HT-29 (cell line): ENCODE measurements around the gene NINJ1. TPM values are rescaled to one million over a fixed set of nuclear protein-coding genes. Genes with fewer than 3 reads are reported as not detected.
"Not testable (repeated sequence)": the region's sequence is repeated elsewhere in the genome, so short reads cannot be mapped to it uniquely, and the experiment has no call there.

Source experiments
- DNase-seq: peaks from one replicate; pipeline ENCODE4 v3.0.0-alpha.2; 2015; ENCODE audit warnings: low spot score
- total RNA-seq: library from RNA; depleted of rRNA; stranded (reverse); fragments of >200 nt; shearing (Covaris generic); gene quantifications from 2 replicates; pipeline ENCODE4 v1.2.3, GENCODE V29; 2014

The NINJ1 gene
- total RNA-seq, 1 experiment from 2014 or later, result 45.0 TPM

DNA sequence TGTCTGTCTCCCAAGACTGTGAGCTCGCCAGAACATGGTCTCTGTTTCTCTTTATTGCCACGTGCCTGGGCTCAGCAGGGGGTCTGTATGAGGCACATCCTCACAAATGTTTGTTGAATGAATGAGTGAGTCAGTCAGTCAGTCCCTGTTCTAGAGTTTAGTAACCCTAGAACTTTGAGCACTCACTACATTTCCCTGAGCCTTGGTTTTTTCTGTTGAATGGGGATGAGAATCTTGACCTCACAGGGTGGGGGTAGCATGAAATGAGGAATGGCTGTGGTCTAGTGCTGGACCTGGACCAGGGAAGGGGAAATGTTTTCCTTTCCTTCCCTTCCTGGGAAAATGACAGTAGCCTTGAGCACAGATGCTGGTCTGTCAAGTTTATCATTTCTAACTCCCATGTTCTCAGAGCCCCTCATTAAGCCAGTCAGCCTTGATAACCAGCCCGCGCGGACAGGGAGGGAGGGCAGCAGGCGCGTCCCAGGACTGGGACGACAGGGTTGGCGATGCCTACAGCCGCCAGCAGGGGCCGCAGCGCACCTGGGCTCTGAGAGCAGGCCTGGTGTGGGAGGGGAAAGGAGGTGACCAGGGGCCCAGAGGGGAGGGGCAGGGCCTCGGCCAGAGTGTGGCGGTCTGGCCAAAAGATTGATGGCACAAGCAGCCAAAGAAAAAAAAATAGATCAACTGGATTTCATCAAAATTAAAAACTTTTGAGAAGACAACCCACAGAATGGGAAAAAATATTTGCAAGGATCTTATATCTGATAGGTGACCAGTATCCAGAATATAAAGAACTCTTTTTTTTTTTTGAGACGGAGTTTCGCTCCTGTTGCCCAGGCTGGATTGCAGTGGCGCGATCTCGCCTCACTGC lies 25.8 kb upstream of the NINJ1 start:
- DNase-seq, result peak; percentile 91

DNA sequence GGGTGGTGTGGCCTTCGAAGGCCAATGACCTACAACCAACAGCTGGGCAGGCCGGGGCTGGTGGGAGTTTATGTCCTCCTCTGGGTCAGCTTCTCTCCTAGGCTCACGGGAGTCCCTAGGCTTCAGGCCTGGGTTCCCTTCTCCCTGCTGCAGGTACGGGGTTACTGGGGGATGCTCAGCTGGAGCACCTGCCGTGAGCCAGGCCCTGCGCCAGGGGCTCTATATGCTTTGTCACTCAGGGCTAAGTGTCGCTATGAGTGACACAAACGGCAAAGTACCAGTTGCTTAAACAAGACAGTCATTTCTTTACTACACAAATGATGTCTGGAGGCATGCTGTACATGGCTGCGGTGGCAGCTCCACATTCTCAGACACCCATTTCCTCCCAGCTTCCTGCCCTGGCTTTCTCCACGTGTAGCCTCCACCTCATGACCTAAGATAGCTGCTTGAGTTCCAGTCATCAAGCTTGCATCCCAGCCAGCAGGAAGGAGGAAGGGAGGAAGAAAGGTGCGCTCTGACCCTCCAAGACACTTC lies 22.5 kb upstream of the NINJ1 start:
- no peak for DNase-seq

GRCh38 chr9:93155716-93156474 lies 21.8 kb upstream of the NINJ1 start:
- DNase-seq, result no peak

DNA sequence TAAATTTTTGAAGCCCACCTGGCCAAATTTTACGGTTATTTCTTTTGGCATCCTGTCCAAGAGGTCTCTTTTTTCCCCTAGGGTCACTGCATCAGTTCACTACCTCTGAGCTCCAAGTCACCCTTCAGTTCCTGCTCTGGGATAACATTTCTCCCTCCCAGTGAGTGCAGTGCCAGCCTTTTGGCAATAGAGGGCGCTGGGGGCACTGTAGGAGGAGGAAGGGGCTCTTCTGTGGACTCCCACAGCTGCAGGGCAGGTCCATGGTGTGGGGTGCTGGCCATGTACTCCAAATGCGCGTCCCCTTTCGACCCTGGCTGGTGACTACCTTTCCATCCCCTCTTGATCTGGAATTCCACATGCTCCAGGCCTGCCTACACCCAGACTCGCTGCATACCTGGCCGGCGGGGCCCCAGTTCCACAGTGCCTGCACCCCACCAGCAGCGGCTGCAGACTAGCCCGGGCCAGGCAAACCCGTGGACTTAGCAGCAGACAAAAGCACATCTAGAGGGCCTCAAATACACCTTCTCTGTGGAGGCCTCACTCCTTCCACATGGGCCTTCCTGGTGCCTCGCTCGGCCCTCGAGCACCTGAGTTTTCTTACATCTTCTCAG lies 20.3 kb upstream of the NINJ1 start:
- DNase-seq, result peak; percentile 62

GRCh38 chr9:93151097-93151784 lies 17.2 kb upstream of the NINJ1 start:
- DNase-seq, result no peak

DNA sequence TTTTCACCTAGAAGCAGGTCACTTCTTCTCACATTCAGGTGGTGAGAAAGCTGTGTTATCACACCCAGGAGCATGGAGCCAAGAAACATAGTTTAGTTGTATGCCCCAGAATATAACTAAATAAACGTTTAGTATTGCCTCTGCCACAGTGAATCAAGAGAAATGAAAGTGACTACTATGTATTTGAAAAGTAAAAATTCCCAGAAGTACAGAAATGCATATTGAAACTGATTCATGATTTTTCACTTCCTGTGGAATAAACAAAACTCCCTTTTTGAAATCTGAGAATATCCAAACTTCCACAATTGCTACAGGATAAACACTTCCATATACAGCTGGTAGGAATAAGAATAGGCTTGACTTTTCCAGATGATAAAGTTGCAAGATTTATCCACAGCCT lies 15.3 kb upstream of the NINJ1 start:
- DNase-seq, result no peak

GRCh38 chr9:93148721-93149120 lies 14.7 kb upstream of the NINJ1 start:
- DNase-seq, result no peak

GRCh38 chr9:93147632-93148031 lies 13.6 kb upstream of the NINJ1 start:
- DNase-seq, result no peak

DNA sequence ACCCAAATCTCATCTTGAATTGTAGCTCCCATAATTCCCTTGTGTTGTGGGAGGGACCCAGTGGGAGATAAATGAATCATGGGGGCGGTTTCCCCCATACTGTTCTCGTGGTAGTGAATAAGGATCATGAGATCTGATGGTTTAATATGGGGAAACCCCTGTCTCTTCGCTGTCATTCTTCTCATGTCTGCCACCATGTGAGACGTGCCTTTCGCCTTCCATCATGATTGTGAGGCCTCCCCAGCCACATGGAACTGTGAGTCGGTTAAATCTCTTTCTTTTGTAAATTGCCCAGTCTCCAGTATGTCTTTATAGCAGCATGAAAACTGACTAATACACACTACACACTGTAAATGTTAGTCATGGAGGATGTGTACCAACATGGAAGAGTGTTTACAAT lies 12.6 kb upstream of the NINJ1 start:
- not testable (repeated sequence) for DNase-seq

DNA sequence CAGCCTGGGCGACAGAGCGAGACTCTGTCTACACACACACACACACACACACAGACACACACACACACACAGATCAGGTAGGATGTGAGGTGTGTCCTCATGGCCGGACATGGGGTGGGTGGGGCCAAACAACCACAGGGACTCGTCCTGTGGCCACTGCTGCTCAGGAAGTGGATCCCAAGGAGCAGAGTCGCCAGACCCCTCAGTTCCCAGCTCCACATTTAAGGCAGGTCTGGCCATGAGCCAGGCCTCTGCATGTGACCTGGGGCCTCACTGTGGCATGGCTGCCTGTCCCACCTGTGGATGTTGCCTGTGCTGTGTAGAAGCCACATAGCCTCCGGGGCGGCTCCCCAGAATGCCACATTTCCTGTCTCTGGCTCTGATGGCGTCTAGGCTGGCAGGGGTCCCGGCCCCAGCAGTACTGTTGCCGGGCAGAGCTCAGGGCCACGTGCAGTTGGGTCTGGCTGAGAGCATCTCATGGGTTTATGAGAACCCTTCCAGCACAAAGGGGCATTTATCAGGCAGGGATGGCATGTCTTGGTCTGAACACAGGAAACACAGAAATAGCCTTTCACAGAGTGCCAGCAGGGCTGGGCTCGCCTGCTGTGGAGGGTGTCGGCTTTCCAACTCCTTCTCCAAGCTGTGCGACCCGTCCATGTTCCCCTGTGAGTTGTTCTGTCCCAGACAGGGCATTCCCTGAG lies 9.9 kb upstream of the NINJ1 start:
- DNase-seq, result no peak

DNA sequence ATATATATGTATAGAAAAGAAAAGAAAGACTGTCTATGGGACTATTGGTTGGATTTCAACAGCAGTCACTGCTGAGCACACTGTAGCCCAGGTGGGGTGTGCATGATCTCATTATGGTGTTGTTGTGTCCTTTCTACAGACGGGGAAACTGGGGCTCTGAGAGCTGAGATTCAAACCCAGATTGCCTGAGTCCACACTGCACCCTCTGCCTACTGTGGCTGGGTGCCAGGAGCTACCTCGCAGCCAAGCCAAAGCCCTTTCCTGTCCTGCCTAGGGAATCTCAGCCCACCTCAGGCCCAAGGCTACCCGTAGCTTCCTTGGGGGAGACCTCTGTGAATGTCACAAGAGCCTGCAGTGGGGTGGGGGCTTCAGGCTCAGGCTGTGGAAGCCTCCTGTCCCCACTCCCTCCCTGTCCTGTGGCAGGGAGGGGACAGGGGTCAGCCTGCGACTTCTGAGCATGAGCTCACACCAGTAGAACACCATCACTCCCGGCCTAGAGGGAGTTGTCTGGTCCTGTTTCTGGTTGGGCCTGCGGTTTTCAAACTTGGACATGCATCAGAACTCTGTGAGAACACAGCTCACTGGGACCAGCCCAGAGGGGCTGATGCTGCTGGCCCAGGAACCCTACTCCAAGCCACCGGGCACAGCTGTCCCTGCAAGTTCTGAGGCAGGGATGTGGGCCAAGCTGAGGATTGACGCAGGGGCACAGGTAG lies 7.9 kb upstream of the NINJ1 start:
- DNase-seq, result no peak

DNA sequence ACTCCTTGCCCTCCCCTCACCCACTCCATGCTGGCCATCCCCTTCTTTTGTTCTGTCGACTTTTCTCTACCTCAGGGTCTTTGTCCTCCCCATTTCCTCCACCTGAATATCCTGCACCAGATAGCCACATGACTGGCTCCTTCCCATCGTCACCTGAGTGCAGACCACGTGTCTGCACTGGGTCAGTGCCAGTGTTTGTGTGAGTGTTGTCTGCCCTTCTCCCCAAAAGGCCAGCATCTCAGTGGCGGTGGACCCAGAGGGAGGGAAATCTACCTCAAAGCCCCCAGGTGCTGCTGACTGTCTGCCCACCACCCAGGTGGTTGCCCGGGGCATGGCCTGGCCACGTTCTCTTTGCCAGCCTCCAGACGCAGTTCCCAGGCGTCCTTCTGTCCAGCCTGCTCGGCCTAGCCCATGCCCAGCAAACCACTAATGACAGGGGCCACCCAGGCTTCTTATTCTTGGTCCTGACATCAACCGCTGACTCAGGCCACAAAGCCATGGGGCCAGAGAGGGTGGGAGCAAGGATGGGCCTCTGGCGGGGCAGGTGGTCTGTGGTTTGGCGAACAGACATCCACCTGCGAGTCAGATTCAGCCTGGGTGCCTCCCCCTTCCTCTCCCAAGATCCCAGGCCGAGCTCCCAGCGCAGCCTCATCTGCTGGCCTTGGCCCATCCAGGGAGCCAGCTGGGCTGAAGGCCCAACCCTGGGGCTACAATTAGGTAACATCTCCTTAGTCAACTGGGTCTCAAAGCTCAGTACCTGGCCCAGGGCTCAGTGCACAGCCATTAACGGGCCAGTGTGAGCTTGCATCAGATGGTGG lies 5.5 kb upstream of the NINJ1 start:
- no peak for DNase-seq

- no peak for DNase-seq
Measured at GRCh38 chr9:93138171-93138764, 4.2 kb upstream of the NINJ1 start.

DNA sequence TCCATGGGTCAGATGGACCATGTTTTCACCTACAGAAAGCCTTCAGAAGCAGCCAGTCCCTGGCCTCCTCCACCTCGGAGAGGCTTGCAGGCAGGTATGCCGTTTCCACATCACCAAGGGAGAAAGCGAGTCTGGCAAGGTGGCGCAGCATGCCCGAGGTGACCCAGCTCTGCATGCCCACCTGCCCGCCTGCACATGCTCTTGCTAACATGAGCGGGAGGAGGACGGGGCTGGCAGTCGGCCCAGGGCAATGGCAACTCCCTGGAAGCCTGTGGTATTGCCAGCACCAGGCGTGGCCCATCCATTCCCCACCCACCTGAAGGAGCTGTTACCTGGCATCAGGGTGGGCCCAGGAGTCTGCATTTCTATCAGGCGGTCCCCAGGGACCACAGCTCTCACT lies 3.3 kb upstream of the NINJ1 start:
- DNase-seq, result no peak

DNA sequence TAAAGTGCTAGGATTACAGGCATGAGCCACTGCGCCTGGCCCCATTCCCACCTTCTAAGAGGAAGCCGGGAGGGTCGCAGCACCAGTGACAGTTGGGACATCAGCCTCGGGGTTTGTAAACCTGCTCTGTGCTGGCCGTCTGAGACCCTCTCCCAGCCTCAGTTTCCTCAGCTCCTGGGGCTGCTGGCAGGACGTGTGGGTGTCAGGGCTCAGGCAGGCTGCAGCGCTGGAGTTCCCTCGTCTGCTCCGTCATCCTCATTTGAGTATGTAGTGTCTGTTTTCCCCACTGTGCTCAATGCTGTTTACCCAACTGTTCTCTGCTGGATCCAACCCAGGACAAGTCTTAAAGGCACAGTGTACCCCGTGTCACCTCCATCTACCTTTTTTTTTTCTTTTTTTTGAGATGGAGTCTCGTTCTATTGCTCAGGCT lies 2.0 kb upstream of the NINJ1 start:
- no peak for DNase-seq

DNA sequence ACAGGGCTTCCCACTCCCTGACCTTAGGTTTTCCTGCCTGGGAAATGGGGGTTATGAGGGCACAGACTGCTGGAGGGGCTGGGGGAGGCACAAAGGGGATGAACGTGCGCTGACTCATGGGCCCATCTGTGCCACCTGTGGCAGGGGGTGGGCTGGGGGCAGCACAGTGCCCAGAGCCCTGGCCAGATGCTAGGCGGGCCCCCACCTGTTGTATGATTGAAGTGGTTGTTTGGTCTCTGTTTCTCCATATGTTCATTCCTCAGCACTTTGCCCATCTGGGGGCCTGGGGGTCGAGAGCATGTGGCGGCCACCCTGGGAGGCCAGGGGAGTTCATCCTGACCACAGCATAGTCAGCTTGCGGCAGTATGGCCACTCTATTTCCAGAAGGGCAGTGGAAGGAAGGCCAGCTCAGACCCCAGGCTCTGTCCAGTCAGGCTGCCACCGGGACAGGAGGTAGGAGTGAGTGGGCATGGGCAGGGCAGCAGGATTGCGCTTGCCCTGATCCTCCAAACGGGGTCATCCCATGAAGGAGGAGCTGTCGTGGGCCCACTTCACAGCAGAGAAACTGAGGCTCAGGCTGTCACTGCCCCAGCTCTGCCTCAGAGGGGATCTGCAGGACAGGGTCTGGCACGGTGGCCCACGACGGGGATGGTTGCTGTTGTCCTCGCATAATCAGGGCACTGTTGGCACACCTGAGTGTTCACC lies 841 bp upstream of the NINJ1 start:
- DNase-seq, result no peak

- DNase-seq, result peak; percentile 50
Measured at GRCh38 chr9:93133681-93134014, 403 bp downstream of the NINJ1 start.

DNA sequence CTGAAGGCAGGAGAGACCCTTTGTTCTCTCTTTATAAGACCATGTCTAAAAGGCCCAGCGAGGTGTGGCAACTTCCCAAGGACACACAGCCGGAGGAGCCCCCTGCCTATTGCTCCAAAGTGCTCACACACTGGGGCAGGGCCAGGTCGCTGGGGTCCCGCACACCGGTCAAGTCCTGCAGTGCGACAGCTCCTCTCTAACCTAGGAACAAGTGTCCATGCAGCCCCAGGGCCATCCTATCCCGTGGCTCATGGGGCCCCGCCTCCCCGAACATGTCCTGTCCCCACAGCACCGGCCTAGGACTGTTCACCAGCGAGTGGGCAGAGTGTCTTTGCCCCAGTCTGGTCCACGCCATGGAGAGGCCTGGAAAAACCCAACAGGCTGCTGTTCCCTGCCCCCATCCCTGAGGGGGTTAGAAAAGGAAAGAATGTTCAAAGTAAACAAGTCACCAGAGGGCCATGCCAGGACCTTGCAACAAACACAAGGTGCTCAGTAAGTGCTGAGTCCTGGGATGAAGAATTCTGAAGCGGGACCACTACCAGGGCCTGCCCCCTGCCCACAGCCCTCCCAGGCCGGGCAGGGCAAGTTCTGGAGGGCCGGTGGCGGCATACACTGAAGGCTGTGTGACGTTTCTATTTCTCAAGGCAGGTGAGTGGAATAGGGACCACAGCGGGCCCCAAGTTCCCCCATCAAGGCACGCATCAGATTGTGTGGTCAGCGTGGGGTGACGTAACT lies 938 bp downstream of the NINJ1 start:
- DNase-seq, result peak; percentile 28
